PFSK-1 (cell line): Measurements from ENCODE around the gene RGS7BP.

ENCODE experiments used
- FOXP2 ChIP-seq: optimal IDR thresholded peaks from 2 replicates; pipeline ENCODE3; 2011; ENCODE audit warnings: borderline replicate concordance, control low read depth, inconsistent platforms; ENCODE audit not compliant: insufficient read depth; ENCODE audit errors: extremely low read length, extremely low read depth
- POLR2AphosphoS5 ChIP-seq: IDR thresholded peaks from 2 replicates; pipeline ENCODE4 v1.6.1; 2012; ENCODE audit warnings: low read depth, mild to moderate bottlenecking, control low read depth, low read length, moderate library complexity
- REST ChIP-seq, 2 experiments: IDR thresholded peaks; 2 replicates each; pipeline versions ENCODE4 v1.6.1 to v1.8.0; 2011 to 2012; ENCODE audit warnings: low read depth in 2 of 2, low read length in 2 of 2, control low read depth in 1 of 2, inconsistent platforms in 1 of 2, mild to moderate bottlenecking in 1 of 2, moderate library complexity in 1 of 2; ENCODE audit not compliant: insufficient read depth in 1 of 2
- SIN3A ChIP-seq: IDR thresholded peaks from 2 replicates; pipeline ENCODE4 v1.6.1; 2012; ENCODE audit warnings: mild to moderate bottlenecking, low read length, moderate library complexity, borderline replicate concordance; ENCODE audit not compliant: insufficient read depth
- TAF1 ChIP-seq: IDR thresholded peaks from 2 replicates; pipeline ENCODE4 v1.6.1; 2012; ENCODE audit warnings: low read length, control low read depth, borderline replicate concordance; ENCODE audit not compliant: insufficient read depth

The RGS7BP gene

GRCh38 chr5:64576250-64576649, 70.4 kb downstream of the RGS7BP start:
- no peak for TF ChIP-seq FOXP2

- no peak for TF ChIP-seq TAF1
- TF ChIP-seq SIN3A: no peak
- TF ChIP-seq REST (IDR thresholded peaks at IDR 0.05; ENCODE audit: insufficient read depth in 1 of 2, low read depth in 2 of 2, low read length in 2 of 2): no peak
- no peak for TF ChIP-seq FOXP2
- no peak for TF ChIP-seq POLR2AphosphoS5
Measured at GRCh38 chr5:64585646-64586045, 79.8 kb downstream of the RGS7BP start.

GRCh38 chr5:64587370-64587769, 81.6 kb downstream of the RGS7BP start:
- TF ChIP-seq REST (IDR thresholded peaks at IDR 0.05; ENCODE audit: insufficient read depth in 1 of 2, low read depth in 2 of 2, low read length in 2 of 2) (no peak), TAF1 (no peak), POLR2AphosphoS5 (no peak), SIN3A (no peak), FOXP2 (no peak)

- TF ChIP-seq SIN3A (no peak), FOXP2 (no peak), REST (IDR thresholded peaks at IDR 0.05; ENCODE audit: insufficient read depth in 1 of 2, low read depth in 2 of 2, low read length in 2 of 2) (no peak), POLR2AphosphoS5 (no peak), TAF1 (no peak)
Measured at GRCh38 chr5:64592730-64593341, 87.0 kb downstream of the RGS7BP start.

- TF ChIP-seq FOXP2: no peak
- no peak for TF ChIP-seq REST (IDR thresholded peaks at IDR 0.05; ENCODE audit: insufficient read depth in 1 of 2, low read depth in 2 of 2, low read length in 2 of 2)
- no peak for TF ChIP-seq TAF1
- no peak for TF ChIP-seq SIN3A
- no peak for TF ChIP-seq POLR2AphosphoS5
Measured at GRCh38 chr5:64594025-64594424, 88.2 kb downstream of the RGS7BP start.
